ENCODE measurements around the gene CACFD1. TPM values are rescaled to one million over a fixed set of nuclear protein-coding genes. Genes with fewer than 3 reads are reported as not detected.

Gene CACFD1
- total RNA-seq, 2 experiments from 2014 or later: 16.7 to 17.2 TPM

DNA sequence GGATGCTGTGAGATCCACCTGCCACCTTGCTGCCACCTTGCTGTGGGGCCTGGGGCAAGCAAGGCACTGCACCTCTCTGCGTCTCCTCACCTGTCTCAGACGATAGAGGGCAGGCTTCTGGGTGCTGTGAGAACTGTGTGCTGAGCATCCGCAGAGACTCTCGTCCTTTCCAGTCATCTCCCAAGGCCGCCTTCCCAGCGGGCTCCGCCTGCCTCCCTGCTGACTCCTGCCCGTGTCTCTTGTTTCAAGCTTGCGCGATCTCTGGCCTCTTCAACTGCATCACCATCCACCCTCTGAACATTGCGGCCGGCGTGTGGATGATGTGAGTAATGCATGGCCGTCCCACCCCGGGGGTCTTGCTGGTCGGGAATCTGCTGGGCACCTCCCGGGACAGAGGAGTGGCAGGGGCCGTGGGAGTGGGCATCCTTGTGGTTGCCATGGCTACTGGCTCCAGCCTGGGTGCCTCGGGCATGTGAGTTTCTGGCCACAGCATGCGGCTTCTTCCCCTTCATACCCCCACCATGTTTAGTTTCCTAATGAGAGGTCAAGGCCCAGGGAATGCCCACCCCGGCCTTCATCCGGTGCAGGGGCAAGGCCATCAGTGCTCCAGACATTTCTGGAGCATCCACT, 3.6 kb downstream of the CACFD1 start:
- Histone ChIP-seq H3K9me3 (ENCODE audit: low read length) (no peaks in the 10 kb centered on the region), H3K36me3 (ENCODE audit: insufficient read depth, low read length) (no peaks in the 10 kb centered on the region), H3K79me2 (ENCODE audit: insufficient read depth, low read depth, low read length) (no peaks in the 10 kb centered on the region), H3K4me2 (ENCODE audit: low read length) (peak overlapping the region; percentile 93; the same call in 1 of the 2 replicates), H3K27ac (ENCODE audit: low read depth, low read length, poor library complexity, severe bottlenecking) (no peak overlapping the region), H3K9me2 (ENCODE audit: insufficient read depth, low read length) (no peaks in the 10 kb centered on the region), H2AFZ (ENCODE audit: low read length) (no peak overlapping the region), H3K4me3 (ENCODE audit: low read depth, low read length, poor library complexity, severe bottlenecking) (no peak overlapping the region), H3K4me1 (ENCODE audit: insufficient read depth, low read length, poor library complexity, severe bottlenecking) (peaks cover 39% of the 10 kb centered on the region), H4K20me1 (ENCODE audit: insufficient read depth, low read length) (no peaks in the 10 kb centered on the region)
- TF ChIP-seq, protein P1, sequence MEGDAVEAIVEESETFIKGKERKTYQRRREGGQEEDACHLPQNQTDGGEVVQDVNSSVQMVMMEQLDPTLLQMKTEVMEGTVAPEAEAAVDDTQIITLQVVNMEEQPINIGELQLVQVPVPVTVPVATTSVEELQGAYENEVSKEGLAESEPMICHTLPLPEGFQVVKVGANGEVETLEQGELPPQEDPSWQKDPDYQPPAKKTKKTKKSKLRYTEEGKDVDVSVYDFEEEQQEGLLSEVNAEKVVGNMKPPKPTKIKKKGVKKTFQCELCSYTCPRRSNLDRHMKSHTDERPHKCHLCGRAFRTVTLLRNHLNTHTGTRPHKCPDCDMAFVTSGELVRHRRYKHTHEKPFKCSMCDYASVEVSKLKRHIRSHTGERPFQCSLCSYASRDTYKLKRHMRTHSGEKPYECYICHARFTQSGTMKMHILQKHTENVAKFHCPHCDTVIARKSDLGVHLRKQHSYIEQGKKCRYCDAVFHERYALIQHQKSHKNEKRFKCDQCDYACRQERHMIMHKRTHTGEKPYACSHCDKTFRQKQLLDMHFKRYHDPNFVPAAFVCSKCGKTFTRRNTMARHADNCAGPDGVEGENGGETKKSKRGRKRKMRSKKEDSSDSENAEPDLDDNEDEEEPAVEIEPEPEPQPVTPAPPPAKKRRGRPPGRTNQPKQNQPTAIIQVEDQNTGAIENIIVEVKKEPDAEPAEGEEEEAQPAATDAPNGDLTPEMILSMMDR (conservative IDR thresholded peaks at IDR 0.05; ENCODE audit: low read length): peak; percentile 78
- TF ChIP-seq EZH2phosphoT487 (IDR thresholded peaks at IDR 0.05; ENCODE audit: borderline replicate concordance, low read depth, low read length): no peak
- ChIA-PET CTCF (ENCODE audit: unreplicated experiment) (interaction anchor here (0.9 to 1.2 kb wide), 2 partner anchors 15 to 47 kb away, joined by 3 read pairs; no protein-coding TSS in a partner anchor), POLR2A (interaction anchor here (0.6 kb wide), 1 partner anchor 1435 kb away, joined by 3 read pairs; no protein-coding TSS in a partner anchor)
- intact Hi-C loops (cut with micrococcal nuclease; ENCODE audit: unreplicated experiment): loop anchor here (5.0 kb wide), 1 partner anchor 106 kb away; the partner anchor contains the start of genes SURF1 and SURF2
- peak; percentile 51 for DNase-seq (ENCODE audit: low spot score)
- no TSS peak for BruUV-seq (replicated peaks)

DNA sequence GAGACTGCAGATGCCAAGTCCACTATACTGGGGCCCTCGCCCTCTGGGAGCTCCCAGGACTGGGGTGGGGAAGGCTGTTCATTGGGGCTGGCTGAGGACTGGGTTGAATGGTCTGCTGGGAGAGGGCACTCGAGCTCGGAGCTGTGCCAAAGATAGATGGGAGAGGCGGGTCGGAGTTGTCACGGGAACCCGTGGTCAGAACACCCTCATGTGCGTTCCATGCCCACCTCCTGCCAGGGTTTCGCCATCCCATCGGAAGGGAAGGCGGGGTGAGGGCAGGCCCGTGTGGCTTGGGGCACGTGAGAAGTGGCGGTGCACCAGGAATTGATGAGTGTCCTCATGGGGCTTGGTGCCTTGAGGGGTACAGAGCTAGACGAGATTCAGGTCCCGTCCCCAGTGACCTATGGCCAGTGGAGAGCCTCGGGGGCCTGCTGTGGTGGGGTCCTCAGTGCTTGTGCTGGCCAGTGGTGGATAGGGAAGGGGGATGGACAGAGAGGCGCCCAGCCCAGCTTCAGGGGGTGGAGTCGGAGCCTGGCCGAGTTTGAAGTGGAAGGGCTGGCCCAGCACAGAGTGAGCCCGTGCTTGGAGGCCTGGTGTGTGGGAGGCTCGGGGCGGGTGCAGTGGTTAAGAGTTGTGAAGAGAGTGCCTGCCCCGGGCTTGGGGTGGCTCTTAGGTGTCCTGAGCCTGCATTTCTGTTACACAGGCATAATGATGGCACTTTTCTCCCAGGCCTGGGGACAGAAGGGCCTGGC, 4.3 kb downstream of the CACFD1 start:
- H3K9me2 ChIP-seq (ENCODE audit: insufficient read depth, low read length): no peaks in the 10 kb centered on the region
- ChIA-PET CTCF (ENCODE audit: unreplicated experiment) (interaction anchor here (1.2 kb wide), 1 partner anchor 48 kb away, joined by 3 read pairs; no protein-coding TSS in a partner anchor), POLR2A (no interaction called here)
- H3K9me3 ChIP-seq (ENCODE audit: low read length): no peaks in the 10 kb centered on the region
- no peak for DNase-seq (ENCODE audit: low spot score)
- no peaks in the 10 kb centered on the region for H4K20me1 ChIP-seq (ENCODE audit: insufficient read depth, low read length)
- no peaks in the 10 kb centered on the region for H3K79me2 ChIP-seq (ENCODE audit: insufficient read depth, low read depth, low read length)
- no peak overlapping the region for H3K27ac ChIP-seq (ENCODE audit: low read depth, low read length, poor library complexity, severe bottlenecking)
- no peaks in the 10 kb centered on the region for H3K36me3 ChIP-seq (ENCODE audit: insufficient read depth, low read length)
- TF ChIP-seq, protein P1 (conservative IDR thresholded peaks at IDR 0.05; ENCODE audit: low read length): no peak
- no peak for TF ChIP-seq EZH2phosphoT487 (IDR thresholded peaks at IDR 0.05; ENCODE audit: borderline replicate concordance, low read depth, low read length)
- H3K4me2 ChIP-seq (ENCODE audit: low read length): no peak overlapping the region
- no peak overlapping the region for H2AFZ ChIP-seq (ENCODE audit: low read length)
- H3K4me1 ChIP-seq (ENCODE audit: insufficient read depth, low read length, poor library complexity, severe bottlenecking): peaks cover 34% of the 10 kb centered on the region
- no TSS peak for BruUV-seq (replicated peaks)
- no peak overlapping the region for H3K4me3 ChIP-seq (ENCODE audit: low read depth, low read length, poor library complexity, severe bottlenecking)
- intact Hi-C loops (cut with micrococcal nuclease; ENCODE audit: unreplicated experiment): loop anchor here (5.0 kb wide), 1 partner anchor 107 kb away; the partner anchor contains the start of genes SURF1 and SURF2

Measured in OCI-LY7 (cell line).